Tibial nerve (tissue), 4 donors: ENCODE results near the gene TRMU. TPM values are rescaled to one million over a fixed set of nuclear protein-coding genes. Genes with fewer than 3 reads are reported as not detected.

Source experiments
- DNase-seq, 2 donors: peaks; one replicate each; pipeline ENCODE4 v3.0.0-alpha.2; 2019; ENCODE audit warnings: low spot score in 2 of 2
- H3K27ac ChIP-seq, 4 donors: fragments of 200-600 bp; sonication (generic) in 3 of 4; one replicate each; pipeline ENCODE4 v1.5.1; 2017 to 2019; ENCODE audit warnings: mild to moderate bottlenecking in 1 of 4
- H3K27me3 ChIP-seq, 2 donors: fragments of 200-600 bp; sonication (generic) in 1 of 2; one replicate each; pipeline versions ENCODE4 v1.5.1 to v1.6.0; 2017 to 2019
- H3K36me3 ChIP-seq, 3 donors: fragments of 200-600 bp; sonication (generic); one replicate each; pipeline ENCODE4 v1.5.1; 2018 to 2019
- H3K4me1 ChIP-seq, 4 donors: fragments of 200-600 bp; sonication (generic) in 3 of 4; one replicate each; pipeline ENCODE4 v1.5.1; 2017 to 2019
- H3K4me3 ChIP-seq, 4 donors: fragments of 200-600 bp; sonication (generic) in 3 of 4; one replicate each; pipeline ENCODE4 v1.5.1; 2017 to 2019; ENCODE audit warnings: mild to moderate bottlenecking in 1 of 4, moderate library complexity in 1 of 4
- H3K9me3 ChIP-seq, 4 donors: fragments of 200-600 bp; sonication (generic) in 3 of 4; one replicate each; pipeline ENCODE4 v1.5.1; 2017 to 2019
- EP300 ChIP-seq, 2 donors: sonication (generic); formaldehyde crosslinking; IDR thresholded peaks; one replicate each; pipeline ENCODE4 v1.6.1; 2017; ENCODE audit warnings: antibody characterized with exemption in 2 of 2, mild to moderate bottlenecking in 1 of 2
- POLR2A ChIP-seq, 2 donors: fragments of 450-650 bp; IDR thresholded peaks; one replicate each; pipeline ENCODE4 v1.6.1; 2017; ENCODE audit warnings: antibody characterized with exemption in 2 of 2, mild to moderate bottlenecking in 2 of 2, moderate library complexity in 2 of 2
- WGBS, 2 donors: methylation state at CpG; one replicate each; pipeline ENCODE4 v1.1.5; 2018; 5-methylcytosine and 5-hydroxymethylcytosine counted together
- total RNA-seq, 4 donors: library from RNA; depleted of rRNA; stranded (reverse); fragments of >200 nt; gene quantifications; one replicate each; pipeline ENCODE4 v1.1.0, GENCODE V29; 2016
- TF ChIP-seq, protein P1 (sequence below), 5 experiments: fragments of 200-600 bp in 3 of 5; fragments of 450-650 bp in 2 of 5; sonication (generic) in 3 of 5; IDR thresholded peaks; one replicate each; pipeline ENCODE4 v1.5.1; 2016 to 2019; ENCODE audit warnings: antibody characterized with exemption in 5 of 5, mild to moderate bottlenecking in 3 of 5, moderate library complexity in 2 of 5

Gene TRMU, protein sequence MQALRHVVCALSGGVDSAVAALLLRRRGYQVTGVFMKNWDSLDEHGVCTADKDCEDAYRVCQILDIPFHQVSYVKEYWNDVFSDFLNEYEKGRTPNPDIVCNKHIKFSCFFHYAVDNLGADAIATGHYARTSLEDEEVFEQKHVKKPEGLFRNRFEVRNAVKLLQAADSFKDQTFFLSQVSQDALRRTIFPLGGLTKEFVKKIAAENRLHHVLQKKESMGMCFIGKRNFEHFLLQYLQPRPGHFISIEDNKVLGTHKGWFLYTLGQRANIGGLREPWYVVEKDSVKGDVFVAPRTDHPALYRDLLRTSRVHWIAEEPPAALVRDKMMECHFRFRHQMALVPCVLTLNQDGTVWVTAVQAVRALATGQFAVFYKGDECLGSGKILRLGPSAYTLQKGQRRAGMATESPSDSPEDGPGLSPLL
- total RNA-seq: 10 to 100 TPM; 50.0 to 85.3 (median 64.5) TPM

DNA sequence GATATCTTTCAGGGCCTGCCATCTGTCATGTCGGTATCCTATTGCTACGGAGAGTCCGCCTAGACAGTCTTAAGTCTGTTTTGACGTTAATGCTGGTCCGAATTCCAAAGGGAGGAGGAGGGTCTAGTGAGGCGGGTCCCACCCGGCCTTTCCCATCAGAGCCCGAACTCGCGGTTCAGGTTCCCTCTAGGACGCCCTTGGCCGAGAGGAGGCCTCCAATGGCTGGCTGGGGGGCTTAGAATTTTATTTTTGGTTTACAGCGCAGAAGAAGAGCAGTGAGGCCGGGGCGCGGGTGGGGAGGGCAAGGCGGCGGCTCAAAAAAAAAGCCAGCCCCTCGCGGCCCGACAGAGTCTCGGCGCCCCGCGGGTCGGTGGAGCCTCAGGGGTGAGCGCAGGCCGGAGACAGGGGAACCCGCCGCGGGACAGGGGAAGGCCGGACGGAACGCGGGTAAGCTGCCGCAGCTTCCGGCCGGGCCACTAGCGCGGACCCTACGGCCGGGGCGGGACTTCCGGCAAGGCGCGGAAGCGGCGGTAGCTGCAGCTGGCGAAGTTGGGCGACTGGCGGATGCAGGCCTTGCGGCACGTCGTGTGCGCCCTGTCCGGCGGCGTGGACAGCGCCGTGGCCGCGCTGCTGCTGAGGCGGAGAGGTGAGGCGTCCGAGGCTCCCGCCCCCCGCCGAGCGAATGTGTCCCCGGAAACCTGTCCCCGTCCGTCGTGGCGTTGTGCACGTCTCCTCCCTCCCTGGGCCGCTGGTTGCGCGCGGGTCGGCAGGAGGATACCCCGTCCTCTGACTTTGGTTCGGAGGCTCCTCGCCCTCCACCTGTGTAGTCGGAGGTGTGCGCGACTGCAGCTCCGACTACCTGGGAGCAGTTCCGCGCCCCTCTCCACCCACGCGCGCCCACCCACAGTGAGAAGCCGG lies at the start of gene TRMU:
Gene TRMU, plus strand, starts transcription at position 514 of the 918 bp plus-strand sequence. Its CDS starts 51 bp downstream, at position 565.
- Histone ChIP-seq H3K36me3 (peaks cover 0 to 31% (median 9%) of the 10 kb centered on the region in 3 donors), H3K27ac (peak within 1 kb of the TSS; percentile 86 to 96 (median 89)), H3K9me3 (no peaks in the 10 kb centered on the region), H3K4me3 (peak within 1 kb of the TSS; percentile 73 to 99 (median 86)), H3K27me3 (no peaks in the 10 kb centered on the region), H3K4me1 (peaks cover 0 to 34% (median 10%) of the 10 kb centered on the region in 4 donors)
- TF ChIP-seq EP300 (IDR thresholded peaks at IDR 0.05) (peak in 1 of 2 donors; percentile 86), POLR2A (IDR thresholded peaks at IDR 0.05) (peak; percentile 22 to 54)
- TF ChIP-seq, protein P1, sequence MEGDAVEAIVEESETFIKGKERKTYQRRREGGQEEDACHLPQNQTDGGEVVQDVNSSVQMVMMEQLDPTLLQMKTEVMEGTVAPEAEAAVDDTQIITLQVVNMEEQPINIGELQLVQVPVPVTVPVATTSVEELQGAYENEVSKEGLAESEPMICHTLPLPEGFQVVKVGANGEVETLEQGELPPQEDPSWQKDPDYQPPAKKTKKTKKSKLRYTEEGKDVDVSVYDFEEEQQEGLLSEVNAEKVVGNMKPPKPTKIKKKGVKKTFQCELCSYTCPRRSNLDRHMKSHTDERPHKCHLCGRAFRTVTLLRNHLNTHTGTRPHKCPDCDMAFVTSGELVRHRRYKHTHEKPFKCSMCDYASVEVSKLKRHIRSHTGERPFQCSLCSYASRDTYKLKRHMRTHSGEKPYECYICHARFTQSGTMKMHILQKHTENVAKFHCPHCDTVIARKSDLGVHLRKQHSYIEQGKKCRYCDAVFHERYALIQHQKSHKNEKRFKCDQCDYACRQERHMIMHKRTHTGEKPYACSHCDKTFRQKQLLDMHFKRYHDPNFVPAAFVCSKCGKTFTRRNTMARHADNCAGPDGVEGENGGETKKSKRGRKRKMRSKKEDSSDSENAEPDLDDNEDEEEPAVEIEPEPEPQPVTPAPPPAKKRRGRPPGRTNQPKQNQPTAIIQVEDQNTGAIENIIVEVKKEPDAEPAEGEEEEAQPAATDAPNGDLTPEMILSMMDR (IDR thresholded peaks at IDR 0.05): peak in 1 of 5 experiments; percentile 43
- WGBS, 2 donors: 1% methylated on average over 44 to 54 of the region's 93 CpGs
- peak; percentile 62 to 66 for DNase-seq

DNA sequence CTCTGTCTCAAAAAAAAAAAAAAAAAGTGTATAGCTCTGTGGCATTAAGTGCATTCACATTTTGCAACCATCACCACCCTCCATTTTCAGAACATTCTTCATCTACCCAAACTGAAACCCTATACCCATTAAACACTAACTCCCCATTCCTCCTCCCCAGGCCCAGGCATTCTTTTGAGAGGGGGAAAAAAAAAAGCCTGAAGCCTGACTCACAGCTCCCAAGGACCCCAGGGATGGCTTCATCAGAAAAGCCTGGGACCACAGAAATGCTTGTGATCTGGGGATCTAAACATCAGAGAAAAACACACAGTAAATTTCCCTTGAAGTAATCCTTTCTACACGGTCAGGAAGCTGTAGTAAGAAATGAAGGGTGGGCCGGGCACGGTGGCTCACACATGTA lies 49.5 kb upstream of the TRMU start:
- WGBS, 2 donors: 91 to 95% methylated on average over 3 of the region's 3 CpGs
- TF ChIP-seq, protein P1 (IDR thresholded peaks at IDR 0.05): no peak
- TF ChIP-seq POLR2A (IDR thresholded peaks at IDR 0.05) (no peak), EP300 (IDR thresholded peaks at IDR 0.05) (no peak)
- no peaks in the 10 kb centered on the region for H3K27me3 ChIP-seq
- peaks cover 0 to 14% (median 0%) of the 10 kb centered on the region in 4 donors for H3K4me1 ChIP-seq
- no peak overlapping the region for H3K4me3 ChIP-seq
- H3K36me3 ChIP-seq: peaks cover 4 to 99% (median 5%) of the 10 kb centered on the region in 3 donors
- no peak for DNase-seq
- H3K9me3 ChIP-seq: no peaks in the 10 kb centered on the region
- H3K27ac ChIP-seq: no peak overlapping the region

DNA sequence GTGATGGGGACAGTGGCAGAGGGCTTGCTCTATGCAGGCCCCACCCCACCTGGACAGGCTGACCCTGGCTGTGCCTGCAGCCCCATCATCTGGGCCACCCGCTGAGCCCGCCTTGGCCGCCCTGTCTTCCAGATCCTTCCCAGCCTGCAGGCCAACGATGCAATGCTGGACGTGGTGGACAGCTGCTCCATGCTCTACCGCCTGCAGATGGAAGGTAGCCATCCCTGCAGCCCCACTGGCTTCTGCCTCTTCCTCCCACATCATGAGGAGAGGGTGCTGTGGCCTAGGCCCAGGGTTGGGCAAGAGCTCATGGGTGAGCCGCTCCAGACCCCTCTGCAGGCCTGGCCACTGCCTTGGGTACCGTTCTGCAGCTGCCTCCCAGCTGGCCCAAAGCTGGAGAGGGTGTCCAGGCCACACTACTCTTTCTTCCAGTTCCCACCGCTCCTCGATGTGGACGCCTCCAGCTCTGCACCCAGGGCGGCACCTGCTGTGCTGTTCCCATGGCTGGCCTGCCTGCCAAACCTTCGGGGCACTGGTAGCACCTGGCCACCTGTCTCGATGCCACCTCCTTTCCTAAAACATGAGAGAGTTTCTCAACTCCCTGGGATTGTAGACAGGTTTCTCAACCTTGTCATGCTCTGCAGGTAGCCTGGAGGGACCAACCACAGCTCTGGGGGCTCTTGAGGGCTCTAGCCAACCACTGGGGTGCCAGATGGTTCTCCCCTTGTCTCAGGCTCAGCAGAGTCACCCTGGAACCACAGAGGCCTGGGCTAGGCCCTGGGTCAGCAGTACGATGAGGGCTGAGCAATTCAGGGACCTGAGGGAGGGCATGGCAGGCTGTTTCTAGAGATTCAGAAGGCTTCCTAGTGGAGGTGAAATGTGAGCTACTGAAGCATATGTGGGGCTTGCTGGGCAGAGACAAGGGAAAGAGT lies 48.3 kb upstream of the TRMU start:
- Histone ChIP-seq H3K4me1 (peaks cover 0 to 14% (median 0%) of the 10 kb centered on the region in 4 donors), H3K36me3 (peaks cover 4 to 99% (median 5%) of the 10 kb centered on the region in 3 donors), H3K27me3 (no peaks in the 10 kb centered on the region), H3K4me3 (no peak overlapping the region), H3K27ac (peak overlapping the region in 2 of 4 donors; percentile 8 to 35), H3K9me3 (peaks cover 0 to 8% (median 0%) of the 10 kb centered on the region in 4 donors)
- no peak for DNase-seq
- 89 to 91% methylated on average over 15 of the region's 15 CpGs for WGBS, 2 donors
- no peak for TF ChIP-seq EP300 (IDR thresholded peaks at IDR 0.05)

DNA sequence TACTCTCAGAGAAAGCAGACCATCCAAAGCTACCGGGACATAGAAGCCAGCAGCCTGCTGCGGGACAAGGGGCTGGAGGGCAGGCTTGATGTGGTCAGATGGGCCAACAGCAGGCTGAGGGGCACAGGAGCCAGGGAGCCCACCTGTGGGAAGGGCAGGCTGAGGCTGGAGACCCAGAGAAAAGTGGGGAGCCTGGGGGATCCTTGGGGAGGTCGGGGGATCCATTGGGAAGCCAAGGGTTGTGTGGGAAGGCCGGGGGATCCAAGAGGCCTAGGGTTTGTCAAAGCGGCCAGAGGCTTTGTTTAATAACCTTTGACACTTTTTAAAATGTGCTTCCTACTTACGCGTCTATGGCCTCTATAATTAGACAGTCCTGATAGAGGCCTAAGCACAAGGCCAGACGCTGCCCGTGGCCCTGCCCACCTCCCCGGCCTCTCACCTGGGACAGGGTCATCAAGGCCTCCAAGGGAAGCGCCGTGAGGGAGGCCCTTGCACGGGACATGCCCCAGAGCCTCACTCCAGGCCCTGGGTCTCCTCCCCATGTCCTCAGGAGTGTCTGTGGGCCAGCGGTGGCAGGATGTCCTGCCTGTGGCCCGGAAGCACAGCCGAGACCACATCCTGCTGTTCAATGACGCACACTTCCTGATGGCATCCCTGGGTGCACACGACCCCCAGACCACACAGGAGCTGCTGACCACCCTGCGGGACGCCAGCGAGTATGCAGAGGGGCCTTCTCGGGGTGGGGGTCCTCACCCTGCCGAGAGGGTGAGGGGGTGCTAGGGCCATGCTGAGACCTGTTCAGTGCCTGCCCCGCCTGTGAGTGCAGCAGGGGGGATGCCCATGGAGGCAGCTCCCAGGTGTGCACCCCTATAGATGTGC lies 47.4 kb upstream of the TRMU start:
- H3K4me3 ChIP-seq: peak overlapping the region in 1 of 4 donors; percentile 24
- TF ChIP-seq POLR2A (IDR thresholded peaks at IDR 0.05): no peak
- TF ChIP-seq EP300 (IDR thresholded peaks at IDR 0.05): no peak
- TF ChIP-seq, protein P1 (IDR thresholded peaks at IDR 0.05): no peak
- peak overlapping the region in 2 of 4 donors; percentile 8 to 35 for H3K27ac ChIP-seq
- peaks cover 0 to 9% (median 0%) of the 10 kb centered on the region in 4 donors for H3K9me3 ChIP-seq
- H3K4me1 ChIP-seq: peaks cover 0 to 14% (median 0%) of the 10 kb centered on the region in 4 donors
- WGBS, 2 donors: 74 to 77% methylated on average over 16 of the region's 24 CpGs
- no peak for DNase-seq
- no peaks in the 10 kb centered on the region for H3K27me3 ChIP-seq
- peaks cover 4 to 99% (median 7%) of the 10 kb centered on the region in 3 donors for H3K36me3 ChIP-seq
